Measurements from ENCODE around the gene CEBPE.

DNA sequence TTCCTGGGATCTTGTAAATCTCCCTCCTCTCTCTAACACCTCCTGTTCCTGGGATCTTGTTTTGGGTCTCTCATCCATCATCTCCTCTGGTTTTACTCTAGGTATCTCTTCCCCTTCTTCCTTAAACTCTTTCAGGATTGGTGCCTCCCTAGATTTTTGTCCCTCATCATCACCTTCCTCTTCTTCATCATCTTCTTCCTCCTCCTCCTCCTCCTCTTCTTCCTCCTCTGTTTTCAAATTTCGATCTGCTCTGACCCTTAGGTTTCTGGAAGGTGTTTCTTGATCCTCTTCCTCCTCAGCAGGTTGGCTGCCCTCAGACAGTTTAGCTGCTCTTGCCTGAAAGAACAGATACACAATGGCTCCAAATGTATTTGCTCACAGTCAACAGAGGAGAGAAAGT, 38.6 kb downstream of the CEBPE start:
- TF ChIP-seq CTCF (IDR thresholded peaks at IDR 0.05; ENCODE audit: insufficient read depth, low read depth, low read length), result no peak
- no peak for TF ChIP-seq EZH2 (IDR thresholded peaks at IDR 0.05; ENCODE audit: insufficient read depth, low read length)

Data from astrocyte (in vitro differentiated cells and primary cell).